SK-N-MC (cell line): ENCODE measurements around the gene CSNK2A3.

Source experiments
- DNase-seq: peaks from one replicate; pipeline ENCODE4 v3.0.0-alpha.2; 2011; ENCODE audit warnings: low read depth, low spot score
- H3K27ac ChIP-seq: fragments of 200-600 bp; sonication (generic); 2 replicates; pipeline ENCODE4 v1.5.1; 2016; ENCODE audit warnings: mixed run types
- H3K36me3 ChIP-seq: fragments of 200-600 bp; sonication (generic); 2 replicates; pipeline ENCODE4 v1.6.1; 2017; ENCODE audit warnings: antibody characterized with exemption, low read length, mixed read lengths; ENCODE audit not compliant: insufficient read depth
- H3K4me3 ChIP-seq: fragments of 200-600 bp; sonication (generic); 2 replicates; pipeline ENCODE4 v1.5.1; 2016
- H3K9ac ChIP-seq: fragments of 200-600 bp; sonication (generic); 2 replicates; pipeline ENCODE4 v1.8.0; 2017; ENCODE audit warnings: mixed run types, mixed read lengths; ENCODE audit not compliant: insufficient read length
- H3K9me3 ChIP-seq: fragments of 200-600 bp; sonication (generic); 2 replicates; pipeline ENCODE4 v1.6.1; 2017; ENCODE audit warnings: low read depth, mild to moderate bottlenecking, antibody characterized with exemption, low read length, moderate library complexity, mixed read lengths
- EZH2 ChIP-seq: fragments of 200-600 bp; sonication (generic); IDR thresholded peaks from one replicate; pipeline ENCODE4 v1.6.1; 2017; ENCODE audit warnings: antibody characterized with exemption
- FOXP2 ChIP-seq: optimal IDR thresholded peaks from 2 replicates; pipeline ENCODE3; 2011; ENCODE audit warnings: mild to moderate bottlenecking, moderate library complexity; ENCODE audit not compliant: insufficient read depth; ENCODE audit errors: extremely low read length, control extremely low read depth
- POLR2AphosphoS5 ChIP-seq: IDR thresholded peaks from 2 replicates; pipeline ENCODE4 v1.6.1; 2012; ENCODE audit warnings: mild to moderate bottlenecking, low read depth, low read length, borderline replicate concordance

CSNK2A3 gene

DNA sequence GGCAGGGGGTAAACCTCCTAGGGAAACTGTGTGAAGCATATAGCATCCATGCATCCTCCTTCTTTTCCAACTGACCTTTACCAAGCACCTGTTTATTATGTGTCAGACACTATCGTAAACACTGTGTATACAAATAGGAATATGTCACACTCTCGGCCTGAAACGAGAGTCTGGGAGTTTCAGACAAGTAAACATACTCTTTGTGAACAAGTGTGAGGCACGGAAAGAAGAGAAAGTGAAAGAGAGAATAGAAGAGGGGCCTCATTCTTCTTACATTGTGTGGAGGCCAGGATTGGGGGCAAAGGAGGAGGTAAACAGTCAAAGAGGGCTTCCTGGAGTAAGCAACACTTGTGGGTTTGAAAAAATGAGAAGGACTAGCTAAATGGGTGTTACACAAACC lies 16.4 kb downstream of the CSNK2A3 start:
- TF ChIP-seq EZH2, result no peak
- Histone ChIP-seq H3K36me3 (no peaks in the 10 kb centered on the region), H3K4me3 (no peak overlapping the region), H3K9ac (no peak overlapping the region), H3K27ac (no peak overlapping the region), H3K9me3 (no peaks in the 10 kb centered on the region)
- no peak for DNase-seq

- Histone ChIP-seq H3K9ac (no peak overlapping the region), H3K36me3 (no peaks in the 10 kb centered on the region), H3K9me3 (no peaks in the 10 kb centered on the region), H3K27ac (no peak overlapping the region), H3K4me3 (no peak overlapping the region)
- no peak for DNase-seq
- no peak for TF ChIP-seq EZH2
- TF ChIP-seq POLR2AphosphoS5, result no peak
- no peak for TF ChIP-seq FOXP2
Measured at GRCh38 chr11:11335043-11335442, 18.0 kb downstream of the CSNK2A3 start.

- Histone ChIP-seq H3K9me3 (no peaks in the 10 kb centered on the region), H3K36me3 (no peaks in the 10 kb centered on the region), H3K4me3 (no peak overlapping the region), H3K27ac (no peak overlapping the region), H3K9ac (no peak overlapping the region)
- no peak for TF ChIP-seq FOXP2
- TF ChIP-seq EZH2, result no peak
- no peak for TF ChIP-seq POLR2AphosphoS5
- no peak for DNase-seq
Measured at GRCh38 chr11:11334607-11335006, 18.4 kb downstream of the CSNK2A3 start.

GRCh38 chr11:11332141-11332710 lies 20.8 kb downstream of the CSNK2A3 start:
- H3K36me3 ChIP-seq, result no peaks in the 10 kb centered on the region
- H3K27ac ChIP-seq, result no peak overlapping the region
- DNase-seq, result no peak
- H3K9me3 ChIP-seq, result no peaks in the 10 kb centered on the region
- H3K4me3 ChIP-seq, result no peak overlapping the region
- H3K9ac ChIP-seq, result no peak overlapping the region
- TF ChIP-seq POLR2AphosphoS5 (no peak), EZH2 (no peak), FOXP2 (no peak)

DNA sequence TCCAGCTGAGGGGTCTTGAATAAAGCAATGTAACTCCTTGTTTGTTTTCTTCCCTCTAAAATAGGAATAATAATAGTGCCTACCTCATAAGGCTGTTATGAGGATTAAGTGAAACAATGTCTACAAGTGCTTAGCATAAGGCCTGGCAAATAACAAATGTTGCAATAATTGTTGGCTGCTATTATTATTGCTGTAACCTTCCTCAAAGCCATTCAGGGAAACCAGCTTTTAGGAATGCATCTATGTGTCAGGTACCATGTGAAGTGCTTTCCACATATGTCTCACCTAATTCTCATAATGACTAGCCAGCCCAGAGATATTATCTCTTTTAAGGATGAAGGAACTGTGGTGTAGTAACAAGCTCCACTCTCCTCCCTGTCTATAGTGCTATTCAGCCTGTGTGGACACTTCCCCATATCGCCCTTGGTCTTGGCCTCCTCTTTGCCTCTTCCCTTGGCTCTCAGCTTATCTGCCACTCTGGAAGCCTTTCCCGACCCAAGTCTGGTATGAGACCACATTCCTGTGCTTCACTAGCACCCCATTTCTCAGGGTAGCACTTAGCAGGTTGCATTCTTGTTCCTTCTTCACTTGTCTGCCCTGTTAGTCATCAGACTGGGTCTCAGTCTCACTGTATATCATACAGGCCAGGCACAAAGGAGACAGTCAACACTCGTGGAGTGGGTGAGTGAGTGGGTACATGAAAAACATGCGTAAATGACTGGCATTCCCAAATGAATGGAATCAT lies 23.8 kb downstream of the CSNK2A3 start:
- Histone ChIP-seq H3K27ac (no peak overlapping the region), H3K36me3 (no peaks in the 10 kb centered on the region), H3K9ac (no peak overlapping the region), H3K9me3 (no peaks in the 10 kb centered on the region), H3K4me3 (no peak overlapping the region)
- DNase-seq, result no peak
- no peak for TF ChIP-seq POLR2AphosphoS5
- no peak for TF ChIP-seq FOXP2
- no peak for TF ChIP-seq EZH2

- H3K36me3 ChIP-seq, result no peaks in the 10 kb centered on the region
- no peak overlapping the region for H3K4me3 ChIP-seq
- no peak for DNase-seq
- H3K9ac ChIP-seq, result no peak overlapping the region
- TF ChIP-seq FOXP2 (no peak), POLR2AphosphoS5 (no peak), EZH2 (no peak)
- no peaks in the 10 kb centered on the region for H3K9me3 ChIP-seq
- H3K27ac ChIP-seq, result no peak overlapping the region
Measured at GRCh38 chr11:11324090-11324489, 29.0 kb downstream of the CSNK2A3 start.

DNA sequence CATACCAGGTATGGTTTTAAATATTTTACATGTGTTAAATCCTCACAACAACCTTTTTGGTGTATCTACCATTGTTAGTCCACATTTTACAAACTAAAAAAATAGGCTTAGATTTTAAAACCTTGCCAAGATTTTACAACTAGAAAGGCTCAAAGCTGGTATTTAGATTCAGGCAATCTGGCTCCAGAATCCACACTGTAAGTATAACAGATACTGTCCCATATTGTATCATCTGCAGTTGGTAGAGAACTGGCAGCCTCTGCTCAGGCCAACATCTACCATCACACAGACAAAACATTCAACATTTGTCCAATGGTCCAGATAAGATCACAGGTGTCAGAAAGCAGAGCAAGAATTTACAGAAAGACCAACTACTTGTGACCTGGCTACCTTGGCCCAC lies 30.9 kb downstream of the CSNK2A3 start:
- H3K9ac ChIP-seq, result no peak overlapping the region
- no peak overlapping the region for H3K27ac ChIP-seq
- no peak for TF ChIP-seq FOXP2
- no peak for TF ChIP-seq POLR2AphosphoS5
- TF ChIP-seq EZH2, result no peak
- no peak for DNase-seq
- H3K36me3 ChIP-seq, result no peaks in the 10 kb centered on the region
- H3K9me3 ChIP-seq, result no peaks in the 10 kb centered on the region
- no peak overlapping the region for H3K4me3 ChIP-seq

- H3K9ac ChIP-seq, result no peak overlapping the region
Measured at GRCh38 chr11:11320825-11321224, 32.2 kb downstream of the CSNK2A3 start.

DNA sequence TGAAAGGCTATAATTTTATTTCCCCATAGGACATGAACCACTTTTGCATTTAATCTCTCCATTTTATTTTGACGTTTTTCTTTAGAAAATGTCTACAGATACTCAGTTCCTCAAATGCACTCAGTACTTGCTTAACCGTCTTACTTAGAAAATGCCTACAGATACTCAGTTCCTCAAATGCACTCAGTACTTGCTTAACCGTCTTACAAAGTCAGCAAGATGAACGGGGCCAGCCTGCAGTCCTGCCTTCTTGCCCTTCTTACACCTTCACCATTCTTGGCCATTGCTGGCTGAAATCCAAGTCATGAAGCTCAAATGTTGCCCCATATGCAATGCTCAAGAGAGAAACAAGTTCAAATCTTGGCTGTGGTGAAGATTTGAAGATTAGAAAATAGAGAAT lies 34.1 kb downstream of the CSNK2A3 start:
- H3K27ac ChIP-seq, result no peak overlapping the region
- H3K36me3 ChIP-seq, result no peaks in the 10 kb centered on the region
- no peak overlapping the region for H3K9ac ChIP-seq
- no peak for DNase-seq
- no peak overlapping the region for H3K4me3 ChIP-seq
- TF ChIP-seq POLR2AphosphoS5, result no peak
- no peak for TF ChIP-seq EZH2
- TF ChIP-seq FOXP2, result no peak
- H3K9me3 ChIP-seq, result no peaks in the 10 kb centered on the region

More at GRCh38 chr11:11320825-11321224, 32.2 kb downstream of the CSNK2A3 start:
- no peak for TF ChIP-seq POLR2AphosphoS5
- no peak for TF ChIP-seq FOXP2
- no peak for TF ChIP-seq EZH2
- Histone ChIP-seq H3K4me3 (no peak overlapping the region), H3K27ac (no peak overlapping the region), H3K9me3 (no peaks in the 10 kb centered on the region), H3K36me3 (no peaks in the 10 kb centered on the region)
- DNase-seq, result no peak
